CD4-positive, alpha-beta T cell treated with Interferon alpha-2 for 1 hour (primary cell): ENCODE measurements around the gene PTPN14.

Experiments
- DNase-seq, 2 donors: peaks; one replicate each; pipeline ENCODE4 v3.0.0-alpha.2; 2020 to 2022

PTPN14 gene

GRCh38 chr1:214386747-214387146 is 164.7 kb downstream of the PTPN14 start:
- no peak for DNase-seq

GRCh38 chr1:214386333-214386732 is 165.1 kb downstream of the PTPN14 start:
- DNase-seq, result no peak

- no peak for DNase-seq
These were observed 166.0 kb downstream of the PTPN14 start for GRCh38 chr1:214385428-214385827.

GRCh38 chr1:214384373-214385079 is 166.9 kb downstream of the PTPN14 start:
- no peak for DNase-seq

- DNase-seq, result no peak
These were observed 167.7 kb downstream of the PTPN14 start for GRCh38 chr1:214383381-214384372.

- no peak for DNase-seq
These were observed 170.3 kb downstream of the PTPN14 start for GRCh38 chr1:214380986-214381695.

GRCh38 chr1:214380396-214380795 is 171.0 kb downstream of the PTPN14 start:
- DNase-seq, result no peak

- no peak for DNase-seq
These were observed 172.0 kb downstream of the PTPN14 start for GRCh38 chr1:214379236-214379970.

- no peak for DNase-seq
These were observed 172.9 kb downstream of the PTPN14 start for GRCh38 chr1:214378492-214378891.

GRCh38 chr1:214377886-214378285 is 173.5 kb downstream of the PTPN14 start:
- DNase-seq, result no peak

GRCh38 chr1:214377485-214377884 is 173.9 kb downstream of the PTPN14 start:
- no peak for DNase-seq

- DNase-seq, result no peak
These were observed 179.3 kb downstream of the PTPN14 start for GRCh38 chr1:214372092-214372491.

- no peak for DNase-seq
These were observed 180.8 kb downstream of the PTPN14 start for GRCh38 chr1:214370615-214371014.

GRCh38 chr1:214369364-214369763 is 182.0 kb downstream of the PTPN14 start:
- DNase-seq, result no peak

- DNase-seq, result no peak
These were observed 183.6 kb downstream of the PTPN14 start for GRCh38 chr1:214367841-214368240.

- DNase-seq, result no peak
These were observed 186.6 kb downstream of the PTPN14 start for GRCh38 chr1:214364786-214365295.

GRCh38 chr1:214364386-214364785 is 187.0 kb downstream of the PTPN14 start:
- DNase-seq, result no peak

GRCh38 chr1:214363386-214363785 is 188.0 kb downstream of the PTPN14 start:
- DNase-seq, result no peak

- peak; percentile 1 to 10 for DNase-seq
These were observed 189.1 kb downstream of the PTPN14 start for GRCh38 chr1:214362188-214362882.

GRCh38 chr1:214361636-214362035 is 189.8 kb downstream of the PTPN14 start:
- no peak for DNase-seq

GRCh38 chr1:214360525-214361164 is 190.8 kb downstream of the PTPN14 start:
- DNase-seq, result no peak
